ENCODE data around the gene P4HA2. TPM values are rescaled to one million over a fixed set of nuclear protein-coding genes. Genes with fewer than 3 reads are reported as not detected.

P4HA2 gene
- total and polyA plus RNA-seq, 2 experiments from 2014 or later = 5.9 to 8.0 TPM

DNA sequence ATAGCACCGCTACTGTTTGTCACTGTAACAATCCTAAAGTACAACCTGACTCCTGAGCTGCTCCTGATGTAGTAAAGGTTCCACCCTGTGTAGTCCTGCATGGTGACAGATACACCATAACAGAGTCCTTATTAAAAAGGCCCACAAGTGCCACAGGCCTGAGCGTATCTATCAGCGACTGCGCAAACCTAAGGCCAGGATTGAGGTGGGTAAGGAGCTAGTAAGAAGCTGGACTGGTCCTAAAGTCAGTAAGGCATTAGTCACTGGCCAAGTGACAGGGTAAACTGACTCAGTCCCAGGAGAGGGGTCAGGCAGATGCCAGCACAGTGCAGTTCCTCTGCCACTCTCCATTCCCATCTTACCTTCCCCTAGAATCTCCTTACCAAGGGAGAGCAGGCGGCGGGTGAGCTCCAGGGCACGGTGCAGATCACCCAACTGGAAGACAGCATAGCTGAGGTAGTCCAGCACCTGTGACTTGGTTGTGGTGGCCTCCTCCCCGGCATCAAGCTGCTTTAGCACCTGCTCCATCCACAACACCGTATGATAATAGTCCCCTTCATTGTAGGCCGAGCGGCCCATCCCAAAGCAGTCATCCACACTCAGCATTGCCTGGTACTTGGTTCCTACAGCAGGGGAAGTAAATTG lies 17.6 kb downstream of the P4HA2 start:
- Histone ChIP-seq H3K36me3 (ENCODE audit: insufficient read depth) (no peaks in the 10 kb centered on the region), H3K79me2 (replicated peaks; ENCODE audit: insufficient read depth) (no peaks in the 10 kb centered on the region), H3K27me3 (ENCODE audit: insufficient read depth) (no peaks in the 10 kb centered on the region), H3K4me2 (no peak overlapping the region), H3K4me1 (ENCODE audit: insufficient read depth) (no peaks in the 10 kb centered on the region), H2AFZ (no peak overlapping the region), H3K9me2 (ENCODE audit: insufficient read depth) (0 out of 2 replicates have a peak, but pooled peaks cover 5% of the 10 kb centered on the region), H3F3A (replicated peaks; ENCODE audit: low read depth) (no peaks in the 10 kb centered on the region), H3K27ac (ENCODE audit: low read depth) (no peak overlapping the region), H4K20me1 (replicated peaks; ENCODE audit: insufficient read depth) (no peaks in the 10 kb centered on the region), H3K4me3 (no peak overlapping the region)
- Mint-ChIP-seq H3K9me3 (no peaks in the 10 kb centered on the region), H3K27me3 (ENCODE audit: insufficient read depth, low read depth, poor library complexity) (peaks cover 7% of the 10 kb centered on the region), H3K27ac (no peak overlapping the region), H3K4me3 (no peak overlapping the region), H3K36me3 (ENCODE audit: low read depth) (no peaks in the 10 kb centered on the region), H3K4me1 (peaks cover 6% of the 10 kb centered on the region; the same call in 2 of the 3 replicates)
- ATAC-seq (no peak), DNase-seq (ENCODE audit: low spot score) (no peak)
- TF ChIP-seq POLR2AphosphoS5 (IDR thresholded peaks at IDR 0.05; ENCODE audit: low read depth) (no peak), JUNB (IDR thresholded peaks at IDR 0.05; ENCODE audit: unreplicated experiment) (no peak), EZH2 (IDR thresholded peaks at IDR 0.05; ENCODE audit: low read depth, unreplicated experiment) (no peak), STAT1 (IDR thresholded peaks at IDR 0.05; ENCODE audit: unreplicated experiment) (no peak), NANOG (IDR thresholded peaks at IDR 0.05; ENCODE audit: borderline replicate concordance) (no peak), ZNF114 (CRISPR knock-in tag; IDR thresholded peaks at IDR 0.05) (no peak), CREB1 (CRISPR knock-in tag; IDR thresholded peaks at IDR 0.05; ENCODE audit: low read depth) (no peak), ZNF331 (CRISPR knock-in tag; IDR thresholded peaks at IDR 0.05; ENCODE audit: low read depth) (no peak), EZH2phosphoT487 (IDR thresholded peaks at IDR 0.05; ENCODE audit: unreplicated experiment) (no peak), ZNF462 (CRISPR knock-in tag; IDR thresholded peaks at IDR 0.05) (no peak)
- TF ChIP-seq, protein P1, sequence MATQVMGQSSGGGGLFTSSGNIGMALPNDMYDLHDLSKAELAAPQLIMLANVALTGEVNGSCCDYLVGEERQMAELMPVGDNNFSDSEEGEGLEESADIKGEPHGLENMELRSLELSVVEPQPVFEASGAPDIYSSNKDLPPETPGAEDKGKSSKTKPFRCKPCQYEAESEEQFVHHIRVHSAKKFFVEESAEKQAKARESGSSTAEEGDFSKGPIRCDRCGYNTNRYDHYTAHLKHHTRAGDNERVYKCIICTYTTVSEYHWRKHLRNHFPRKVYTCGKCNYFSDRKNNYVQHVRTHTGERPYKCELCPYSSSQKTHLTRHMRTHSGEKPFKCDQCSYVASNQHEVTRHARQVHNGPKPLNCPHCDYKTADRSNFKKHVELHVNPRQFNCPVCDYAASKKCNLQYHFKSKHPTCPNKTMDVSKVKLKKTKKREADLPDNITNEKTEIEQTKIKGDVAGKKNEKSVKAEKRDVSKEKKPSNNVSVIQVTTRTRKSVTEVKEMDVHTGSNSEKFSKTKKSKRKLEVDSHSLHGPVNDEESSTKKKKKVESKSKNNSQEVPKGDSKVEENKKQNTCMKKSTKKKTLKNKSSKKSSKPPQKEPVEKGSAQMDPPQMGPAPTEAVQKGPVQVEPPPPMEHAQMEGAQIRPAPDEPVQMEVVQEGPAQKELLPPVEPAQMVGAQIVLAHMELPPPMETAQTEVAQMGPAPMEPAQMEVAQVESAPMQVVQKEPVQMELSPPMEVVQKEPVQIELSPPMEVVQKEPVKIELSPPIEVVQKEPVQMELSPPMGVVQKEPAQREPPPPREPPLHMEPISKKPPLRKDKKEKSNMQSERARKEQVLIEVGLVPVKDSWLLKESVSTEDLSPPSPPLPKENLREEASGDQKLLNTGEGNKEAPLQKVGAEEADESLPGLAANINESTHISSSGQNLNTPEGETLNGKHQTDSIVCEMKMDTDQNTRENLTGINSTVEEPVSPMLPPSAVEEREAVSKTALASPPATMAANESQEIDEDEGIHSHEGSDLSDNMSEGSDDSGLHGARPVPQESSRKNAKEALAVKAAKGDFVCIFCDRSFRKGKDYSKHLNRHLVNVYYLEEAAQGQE (IDR thresholded peaks at IDR 0.05; ENCODE audit: unreplicated experiment) = no peak
- TF ChIP-seq, protein P2, sequence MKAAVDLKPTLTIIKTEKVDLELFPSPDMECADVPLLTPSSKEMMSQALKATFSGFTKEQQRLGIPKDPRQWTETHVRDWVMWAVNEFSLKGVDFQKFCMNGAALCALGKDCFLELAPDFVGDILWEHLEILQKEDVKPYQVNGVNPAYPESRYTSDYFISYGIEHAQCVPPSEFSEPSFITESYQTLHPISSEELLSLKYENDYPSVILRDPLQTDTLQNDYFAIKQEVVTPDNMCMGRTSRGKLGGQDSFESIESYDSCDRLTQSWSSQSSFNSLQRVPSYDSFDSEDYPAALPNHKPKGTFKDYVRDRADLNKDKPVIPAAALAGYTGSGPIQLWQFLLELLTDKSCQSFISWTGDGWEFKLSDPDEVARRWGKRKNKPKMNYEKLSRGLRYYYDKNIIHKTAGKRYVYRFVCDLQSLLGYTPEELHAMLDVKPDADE (IDR thresholded peaks at IDR 0.05) = no peak
- TF ChIP-seq, protein P3, sequence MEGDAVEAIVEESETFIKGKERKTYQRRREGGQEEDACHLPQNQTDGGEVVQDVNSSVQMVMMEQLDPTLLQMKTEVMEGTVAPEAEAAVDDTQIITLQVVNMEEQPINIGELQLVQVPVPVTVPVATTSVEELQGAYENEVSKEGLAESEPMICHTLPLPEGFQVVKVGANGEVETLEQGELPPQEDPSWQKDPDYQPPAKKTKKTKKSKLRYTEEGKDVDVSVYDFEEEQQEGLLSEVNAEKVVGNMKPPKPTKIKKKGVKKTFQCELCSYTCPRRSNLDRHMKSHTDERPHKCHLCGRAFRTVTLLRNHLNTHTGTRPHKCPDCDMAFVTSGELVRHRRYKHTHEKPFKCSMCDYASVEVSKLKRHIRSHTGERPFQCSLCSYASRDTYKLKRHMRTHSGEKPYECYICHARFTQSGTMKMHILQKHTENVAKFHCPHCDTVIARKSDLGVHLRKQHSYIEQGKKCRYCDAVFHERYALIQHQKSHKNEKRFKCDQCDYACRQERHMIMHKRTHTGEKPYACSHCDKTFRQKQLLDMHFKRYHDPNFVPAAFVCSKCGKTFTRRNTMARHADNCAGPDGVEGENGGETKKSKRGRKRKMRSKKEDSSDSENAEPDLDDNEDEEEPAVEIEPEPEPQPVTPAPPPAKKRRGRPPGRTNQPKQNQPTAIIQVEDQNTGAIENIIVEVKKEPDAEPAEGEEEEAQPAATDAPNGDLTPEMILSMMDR (conservative IDR thresholded peaks at IDR 0.05; ENCODE audit: low read depth in 2 of 2) = no peak

Measured in GM23338 (cell line).